ENCODE results near the gene RPS8.
"Not testable (repeated sequence)": the region's sequence is repeated elsewhere in the genome, so short reads cannot be mapped to it uniquely, and the experiment has no call there.

RPS8 gene

GRCh38 chr1:44803312-44804095, 28.2 kb downstream of the RPS8 start:
- no peak for DNase-seq

GRCh38 chr1:44805311-44806024, 30.1 kb downstream of the RPS8 start:
- DNase-seq = no peak

- DNase-seq = no peak
Measured at GRCh38 chr1:44806025-44806703, 30.8 kb downstream of the RPS8 start.

- no peak for DNase-seq
Measured at GRCh38 chr1:44806704-44807363, 31.5 kb downstream of the RPS8 start, which contains the start of gene DYNLT4. DYNLT4 (minus strand) TSS chr1:44807351; CDS start chr1:44806668, 683 bp downstream.

- DNase-seq = peak; percentile 100
Measured at GRCh38 chr1:44807364-44808062, 32.2 kb downstream of the RPS8 start.

- peak; percentile 93 for DNase-seq
Measured at GRCh38 chr1:44808063-44808937, 33.0 kb downstream of the RPS8 start, which contains the start of gene BTBD19. BTBD19 (plus strand) TSS chr1:44808523; CDS start chr1:44808821, 298 bp downstream.

GRCh38 chr1:44808938-44809917, 33.9 kb downstream of the RPS8 start:
- peak; percentile 75 for DNase-seq

- no peak for DNase-seq
Measured at GRCh38 chr1:44810101-44810761, 34.9 kb downstream of the RPS8 start.

GRCh38 chr1:44810762-44811105, 35.4 kb downstream of the RPS8 start:
- not testable (repeated sequence) for DNase-seq

- no peak for DNase-seq
Measured at GRCh38 chr1:44811234-44811633, 35.9 kb downstream of the RPS8 start.

- no peak for DNase-seq
Measured at GRCh38 chr1:44812822-44813543, 37.6 kb downstream of the RPS8 start.

- DNase-seq = not testable (repeated sequence)
Measured at GRCh38 chr1:44815926-44816325, 40.6 kb downstream of the RPS8 start.

GRCh38 chr1:44817307-44817706, 42.0 kb downstream of the RPS8 start:
- DNase-seq = no peak

GRCh38 chr1:44817771-44818495, 42.6 kb downstream of the RPS8 start:
- DNase-seq = no peak

- no peak for DNase-seq
Measured at GRCh38 chr1:44819196-44819607, 43.9 kb downstream of the RPS8 start.

GRCh38 chr1:44819608-44820327, 44.4 kb downstream of the RPS8 start:
- peak; percentile 97 for DNase-seq
